CD14-positive monocyte (primary cell): ENCODE data around the gene MTFMT. TPM values are rescaled to one million over a fixed set of nuclear protein-coding genes. Genes with fewer than 3 reads are reported as not detected.

Experiments
- DNase-seq, 3 donors: peaks; one replicate each; pipeline ENCODE4 v3.0.0-alpha.2; 2011 to 2022
- H2AFZ ChIP-seq: 2 replicates; pipeline ENCODE4 v1.6.0; 2012; ENCODE audit warnings: mild to moderate bottlenecking, low read depth, low read length, inconsistent platforms; ENCODE audit not compliant: insufficient read depth, poor library complexity, severe bottlenecking
- H3K27ac ChIP-seq, 2 donors: 1 replicate in 1 of 2; 2 replicates in 1 of 2; pipeline ENCODE4 v1.5.1; 2012 to 2013; ENCODE audit warnings: low read length in 2 of 2, control low read depth in 1 of 2, inconsistent platforms in 1 of 2, low read depth in 1 of 2, mild to moderate bottlenecking in 1 of 2
- H3K27me3 ChIP-seq, 2 donors: one replicate each; pipeline versions ENCODE4 v1.6.0 to v1.6.1; 2011 to 2013; ENCODE audit warnings: low read length in 2 of 2; ENCODE audit not compliant: control insufficient read depth in 2 of 2, insufficient read depth in 2 of 2
- H3K36me3 ChIP-seq, 2 donors: replicated peaks in 1 of 2; 1 replicate in 1 of 2; 2 replicates in 1 of 2; pipeline versions ENCODE4 v1.5.1 to v1.6.1; 2012 to 2013; ENCODE audit warnings: low read length in 2 of 2, control low read depth in 1 of 2, inconsistent platforms in 1 of 2, mild to moderate bottlenecking in 1 of 2; ENCODE audit not compliant: insufficient read depth in 2 of 2, control insufficient read depth in 1 of 2
- H3K4me1 ChIP-seq, 2 donors: 1 replicate in 1 of 2; 2 replicates in 1 of 2; pipeline versions ENCODE4 v1.5.1 to v1.6.1; 2012 to 2013; ENCODE audit warnings: low read length in 2 of 2, control low read depth in 1 of 2, inconsistent platforms in 1 of 2, mild to moderate bottlenecking in 1 of 2, moderate library complexity in 1 of 2; ENCODE audit not compliant: insufficient read depth in 2 of 2, control insufficient read depth in 1 of 2
- H3K4me2 ChIP-seq: replicated peaks from 2 replicates; pipeline ENCODE3; 2012; ENCODE audit warnings: low read length, moderate library complexity, mild to moderate bottlenecking; ENCODE audit not compliant: poor library complexity, severe bottlenecking; ENCODE audit errors: extremely low read depth
- H3K4me3 ChIP-seq, 3 experiments: fragments of 200-600 bp in 1 of 3; sonication (generic) in 1 of 3; replicated peaks in 1 of 3; 1 replicate in 2 of 3; 2 replicates in 1 of 3; pipeline ENCODE4 v1.5.1; 2011 to 2013; ENCODE audit warnings: low read length in 3 of 3, mild to moderate bottlenecking in 3 of 3, control low read depth in 2 of 3, low read depth in 2 of 3, inconsistent platforms in 1 of 3, moderate library complexity in 1 of 3
- H3K79me2 ChIP-seq: 2 replicates; pipeline ENCODE4 v1.6.0; 2012; ENCODE audit warnings: mild to moderate bottlenecking, control low read depth, inconsistent platforms, low read length, moderate library complexity; ENCODE audit not compliant: insufficient read depth
- H3K9ac ChIP-seq: 2 replicates; pipeline ENCODE4 v1.6.0; 2017; ENCODE audit warnings: low read length, mild to moderate bottlenecking; ENCODE audit not compliant: insufficient read depth, poor library complexity, severe bottlenecking
- H3K9me3 ChIP-seq, 2 donors: replicated peaks in 1 of 2; 1 replicate in 1 of 2; 2 replicates in 1 of 2; pipeline versions ENCODE4 v1.5.1 to v1.6.1; 2012 to 2013; ENCODE audit warnings: low read length in 2 of 2, control low read depth in 1 of 2; ENCODE audit not compliant: control insufficient read depth in 1 of 2, insufficient read depth in 1 of 2
- H4K20me1 ChIP-seq: 2 replicates; pipeline ENCODE4 v1.6.0; 2012; ENCODE audit warnings: mild to moderate bottlenecking, low read length, control low read depth, moderate library complexity; ENCODE audit not compliant: insufficient read depth
- H3K27ac Mint-ChIP-seq, 7 donors: one replicate each; pipeline ENCODE4 v1.8.0; 2020; ENCODE audit warnings: mild to moderate bottlenecking in 7 of 7, mixed read lengths in 7 of 7, moderate library complexity in 6 of 7, inconsistent platforms in 2 of 7
- H3K27me3 Mint-ChIP-seq, 3 donors: one replicate each; pipeline ENCODE4 v1.8.0; 2021 to 2022; ENCODE audit warnings: low read depth in 3 of 3, mild to moderate bottlenecking in 3 of 3, mixed read lengths in 3 of 3, moderate library complexity in 3 of 3, inconsistent platforms in 1 of 3
- H3K36me3 Mint-ChIP-seq, 2 donors: one replicate each; pipeline ENCODE4 v1.8.0; 2020; ENCODE audit warnings: mixed read lengths in 2 of 2, inconsistent platforms in 1 of 2, mild to moderate bottlenecking in 1 of 2
- H3K4me1 Mint-ChIP-seq: one replicate; pipeline ENCODE4 v1.8.0; 2020; ENCODE audit warnings: mild to moderate bottlenecking, mixed read lengths
- H3K4me3 Mint-ChIP-seq, 2 donors: one replicate each; pipeline ENCODE4 v1.8.0; 2020; ENCODE audit warnings: mild to moderate bottlenecking in 2 of 2, mixed read lengths in 2 of 2, moderate library complexity in 1 of 2
- H3K9me3 Mint-ChIP-seq, 7 donors: one replicate each; pipeline ENCODE4 v1.8.0; 2020 to 2022; ENCODE audit warnings: mixed read lengths in 7 of 7, mild to moderate bottlenecking in 6 of 7, moderate library complexity in 6 of 7, inconsistent platforms in 2 of 7
- WGBS: methylation state at CpG from one replicate; pipeline ENCODE4 v1.1.5; 2013; ENCODE audit warnings: missing lambda C conversion rate; ENCODE audit not compliant: insufficient coverage; 5-methylcytosine and 5-hydroxymethylcytosine counted together
- intact Hi-C, 2 donors: fragments of 100-400 bp; cut with micrococcal nuclease; formaldehyde crosslinking; loops; one replicate each; pipeline versions ENCODE4 v1.15.0 to v1.15.1; 2023
- polyA plus RNA-seq, 3 donors: library from polyadenylated mRNA; depleted of rRNA in 1 of 3; unstranded in 2 of 3; stranded (reverse) in 1 of 3; fragments of 300-500 nt in 2 of 3; fragments of >200 nt in 1 of 3; fragmentation: Illumina TruSeq in 2 of 3; gene quantifications; 1 replicate in 2 of 3; 2 replicates in 1 of 3; pipeline ENCODE4 v1.2.3, GENCODE V29; 2012 to 2021
- TF ChIP-seq, protein P1 (sequence below): fragments of 200-600 bp; IDR thresholded peaks from one replicate; pipeline ENCODE4 v1.8.0; 2022; ENCODE audit warnings: antibody characterized with exemption, mild to moderate bottlenecking

MTFMT gene
- polyA plus RNA-seq, 3 donors = 5.1 to 10.8 (median 9.0) TPM

DNA sequence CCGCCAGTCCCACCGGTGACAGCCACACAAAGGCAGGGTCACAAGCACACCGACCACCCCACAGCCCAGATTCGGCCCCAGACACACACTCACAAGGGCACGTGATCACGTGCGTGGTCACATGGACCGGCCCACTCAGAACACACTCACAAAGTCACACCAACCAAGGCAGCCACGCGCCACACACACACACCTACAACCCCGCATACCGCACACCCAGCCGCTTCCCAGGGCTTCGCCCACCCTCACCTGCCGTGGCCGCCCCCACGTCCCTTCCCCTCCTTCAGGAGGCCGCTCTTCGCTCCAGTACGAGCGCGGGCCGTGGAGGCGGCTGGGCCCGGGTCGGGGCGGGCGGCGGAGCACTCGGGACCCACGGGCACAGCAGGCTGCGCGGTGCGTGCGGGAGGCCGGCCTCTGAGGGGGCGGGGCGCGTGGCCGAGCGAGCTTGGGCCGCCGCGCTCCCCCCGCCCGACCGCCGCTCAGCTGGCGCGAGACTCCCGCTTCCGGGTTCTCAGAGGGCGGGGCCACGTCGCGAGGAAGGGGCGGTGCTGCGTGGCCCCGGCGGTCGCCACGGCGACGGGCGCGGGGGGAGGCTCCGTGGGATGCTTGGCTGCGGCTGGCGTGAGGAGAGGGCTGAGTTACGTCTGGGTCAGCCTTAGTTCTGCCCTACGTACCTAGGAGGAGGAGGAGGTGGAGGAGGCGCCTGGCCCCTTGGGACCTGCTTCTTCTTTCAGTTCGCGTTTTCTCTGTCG, 39.8 kb downstream of the MTFMT start, which contains the start of gene SPG21:
TSS of gene SPG21 (minus strand) at position 499 of the 752 bp plus-strand sequence. CDS start 6,345 bp downstream, outside the sequence.
- DNase-seq = peak; percentile 92 to 96 (median 93)
- Histone ChIP-seq H3K27ac (peak within 1 kb of the TSS; percentile 91 to 96), H2AFZ (peak within 1 kb of the TSS; percentile 82), H3K9ac (peak within 1 kb of the TSS; percentile 95), H3K9me3 (no peaks in the 10 kb centered on the region), H4K20me1 (no peaks in the 10 kb centered on the region), H3K4me3 (peak within 1 kb of the TSS; percentile 92 to 98 (median 95)), H3K79me2 (peaks cover 42% of the 10 kb centered on the region), H3K36me3 (peaks cover 4 to 11% of the 10 kb centered on the region in 2 donors), H3K4me1 (peaks cover 48 to 53% of the 10 kb centered on the region in 2 donors), H3K27me3 (no peaks in the 10 kb centered on the region), H3K4me2 (peak within 1 kb of the TSS; percentile 92)
- Mint-ChIP-seq H3K4me3 (peak within 1 kb of the TSS; percentile 99), H3K27ac (peak within 1 kb of the TSS; percentile 94 to 98 (median 97)), H3K27me3 (peaks cover 0 to 4% (median 0%) of the 10 kb centered on the region in 3 donors), H3K4me1 (peaks cover 50% of the 10 kb centered on the region), H3K9me3 (peaks cover 0 to 2% (median 0%) of the 10 kb centered on the region in 7 donors), H3K36me3 (peaks cover 7 to 14% of the 10 kb centered on the region in 2 donors)
- intact Hi-C loops = loop anchor here in 1 of 2 donors (10.0 kb wide), 1 partner anchor 145 kb away; the partner anchor contains the start of gene PLEKHO2
- WGBS = under 1% methylated on average over 69 of the region's 75 CpGs
- TF ChIP-seq, protein P1, sequence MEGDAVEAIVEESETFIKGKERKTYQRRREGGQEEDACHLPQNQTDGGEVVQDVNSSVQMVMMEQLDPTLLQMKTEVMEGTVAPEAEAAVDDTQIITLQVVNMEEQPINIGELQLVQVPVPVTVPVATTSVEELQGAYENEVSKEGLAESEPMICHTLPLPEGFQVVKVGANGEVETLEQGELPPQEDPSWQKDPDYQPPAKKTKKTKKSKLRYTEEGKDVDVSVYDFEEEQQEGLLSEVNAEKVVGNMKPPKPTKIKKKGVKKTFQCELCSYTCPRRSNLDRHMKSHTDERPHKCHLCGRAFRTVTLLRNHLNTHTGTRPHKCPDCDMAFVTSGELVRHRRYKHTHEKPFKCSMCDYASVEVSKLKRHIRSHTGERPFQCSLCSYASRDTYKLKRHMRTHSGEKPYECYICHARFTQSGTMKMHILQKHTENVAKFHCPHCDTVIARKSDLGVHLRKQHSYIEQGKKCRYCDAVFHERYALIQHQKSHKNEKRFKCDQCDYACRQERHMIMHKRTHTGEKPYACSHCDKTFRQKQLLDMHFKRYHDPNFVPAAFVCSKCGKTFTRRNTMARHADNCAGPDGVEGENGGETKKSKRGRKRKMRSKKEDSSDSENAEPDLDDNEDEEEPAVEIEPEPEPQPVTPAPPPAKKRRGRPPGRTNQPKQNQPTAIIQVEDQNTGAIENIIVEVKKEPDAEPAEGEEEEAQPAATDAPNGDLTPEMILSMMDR = no peak

DNA sequence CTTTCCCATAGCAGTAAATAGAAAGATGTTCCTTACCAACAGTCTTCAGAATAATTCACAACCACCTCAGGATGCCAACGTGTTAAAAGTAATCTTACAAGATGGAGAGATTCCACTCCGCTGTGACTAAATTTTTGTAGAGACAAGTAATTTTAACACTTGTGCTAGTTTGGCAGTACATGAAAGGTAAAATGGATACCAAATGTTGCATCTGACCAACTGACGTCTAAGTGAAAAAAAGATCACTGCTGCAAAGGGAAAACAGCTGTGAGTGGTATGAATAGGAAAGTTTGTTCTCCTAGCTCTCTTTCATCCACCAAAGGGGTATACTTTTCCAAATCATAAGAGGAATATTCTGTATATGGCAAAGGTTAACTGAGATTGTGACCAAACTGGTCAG, 42.3 kb downstream of the MTFMT start:
- intact Hi-C loops = loop anchor here in 1 of 2 donors (10.0 kb wide), 1 partner anchor 142 kb away; the partner anchor contains the start of gene PLEKHO2
- Histone ChIP-seq H4K20me1 (no peaks in the 10 kb centered on the region), H3K9me3 (no peaks in the 10 kb centered on the region), H3K4me3 (peak overlapping the region in 1 of 3 experiments; percentile 22), H2AFZ (no peak overlapping the region), H3K36me3 (peaks cover 13 to 20% of the 10 kb centered on the region in 2 donors), H3K79me2 (peaks cover 61% of the 10 kb centered on the region), H3K9ac (no peak overlapping the region), H3K4me2 (peak overlapping the region; percentile 11), H3K27ac (peak overlapping the region in 1 of 2 donors; percentile 9), H3K27me3 (no peaks in the 10 kb centered on the region), H3K4me1 (peaks cover 59 to 68% of the 10 kb centered on the region in 2 donors)
- peaks cover 60% of the 10 kb centered on the region for H3K4me1 Mint-ChIP-seq
- H3K9me3 Mint-ChIP-seq = peaks cover 0 to 2% (median 0%) of the 10 kb centered on the region in 7 donors
- H3K27me3 Mint-ChIP-seq = no peaks in the 10 kb centered on the region
- H3K36me3 Mint-ChIP-seq = peaks cover 14 to 22% of the 10 kb centered on the region in 2 donors
- peak overlapping the region in 2 of 7 donors; percentile 26 to 38 for H3K27ac Mint-ChIP-seq
- H3K4me3 Mint-ChIP-seq = peak overlapping the region in 1 of 2 donors; percentile 24
- WGBS = 100% methylated on average over 1 of the region's 3 CpGs
- TF ChIP-seq, protein P1 = no peak
- DNase-seq = no peak
